Midbrain (tissue), 1 donor: ENCODE results near the gene PRRG2.
"Not testable (repeated sequence)": the region's sequence is repeated elsewhere in the genome, so short reads cannot be mapped to it uniquely, and the experiment has no call there.

Source experiments
- DNase-seq: peaks from one replicate; lab custom pipeline; 2025; lab: John Stamatoyannopoulos, UW

The PRRG2 gene

DNA sequence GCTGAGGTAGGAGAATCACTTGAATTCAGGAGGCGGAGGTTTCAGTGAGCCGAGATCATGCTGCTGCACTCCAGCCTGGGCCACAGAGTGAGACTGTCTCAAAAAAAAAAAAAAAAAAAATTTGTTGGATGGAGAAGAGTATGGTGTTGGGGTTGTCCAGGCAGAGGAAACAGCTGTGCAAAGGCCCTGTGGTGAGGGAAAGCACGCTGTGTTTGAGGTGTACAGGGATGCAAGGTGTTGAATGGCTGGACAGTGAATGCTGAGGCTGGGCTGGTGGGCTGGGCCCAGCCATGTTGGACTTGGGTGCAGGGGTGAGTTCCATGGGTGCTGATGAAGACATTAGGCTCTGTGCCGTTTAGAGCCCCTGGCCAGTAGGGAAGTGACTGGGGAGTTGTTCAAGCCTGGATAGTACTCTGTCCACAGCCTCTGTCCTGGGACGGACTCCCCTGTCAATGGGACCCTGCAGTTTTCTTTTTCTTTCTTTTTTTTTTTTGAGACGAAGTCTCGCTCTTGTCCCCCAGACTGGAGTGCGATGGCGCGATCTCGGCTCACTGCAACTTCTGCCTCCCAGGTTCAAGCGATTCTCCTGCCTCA is 28.5 kb downstream of the PRRG2 start:
- DNase-seq = no peak

GRCh38 chr19:49613374-49613773 is 32.3 kb downstream of the PRRG2 start:
- no peak for DNase-seq

DNA sequence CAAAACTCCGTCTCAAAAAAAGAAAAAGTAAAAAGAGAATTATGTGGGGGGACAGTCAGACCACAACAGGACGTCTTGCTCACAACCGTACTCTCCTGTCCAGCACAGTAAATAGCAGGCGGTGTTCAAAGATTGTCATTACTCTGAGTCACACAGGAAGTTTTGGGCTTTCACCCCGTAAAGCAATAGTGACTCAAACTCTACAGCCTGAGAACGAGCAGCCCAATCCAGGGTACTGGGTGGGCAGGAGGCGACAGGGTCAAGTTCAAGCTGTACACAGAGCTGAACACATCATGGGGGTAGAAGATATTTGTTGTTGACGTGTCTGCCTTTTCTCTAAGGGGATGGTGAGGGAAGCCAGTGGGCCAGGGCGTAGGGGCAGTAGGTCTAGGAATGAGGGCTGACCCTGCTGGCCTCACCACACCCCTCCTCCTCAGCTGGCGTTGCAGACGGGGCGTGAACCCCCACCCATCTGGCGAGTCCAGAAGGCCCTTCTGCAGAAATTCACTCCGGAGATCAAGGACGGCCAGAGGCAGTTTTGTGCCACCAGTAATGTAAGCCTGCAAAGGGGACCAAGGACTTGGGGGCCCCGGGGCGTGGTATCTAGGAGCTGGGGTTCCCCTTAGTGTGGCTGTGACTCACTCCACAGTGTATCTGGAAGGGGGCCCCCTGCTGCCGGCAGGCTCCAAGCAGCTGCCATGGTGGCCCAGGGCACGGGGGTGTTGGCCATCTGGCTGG is 33.1 kb downstream of the PRRG2 start:
- no peak for DNase-seq

DNA sequence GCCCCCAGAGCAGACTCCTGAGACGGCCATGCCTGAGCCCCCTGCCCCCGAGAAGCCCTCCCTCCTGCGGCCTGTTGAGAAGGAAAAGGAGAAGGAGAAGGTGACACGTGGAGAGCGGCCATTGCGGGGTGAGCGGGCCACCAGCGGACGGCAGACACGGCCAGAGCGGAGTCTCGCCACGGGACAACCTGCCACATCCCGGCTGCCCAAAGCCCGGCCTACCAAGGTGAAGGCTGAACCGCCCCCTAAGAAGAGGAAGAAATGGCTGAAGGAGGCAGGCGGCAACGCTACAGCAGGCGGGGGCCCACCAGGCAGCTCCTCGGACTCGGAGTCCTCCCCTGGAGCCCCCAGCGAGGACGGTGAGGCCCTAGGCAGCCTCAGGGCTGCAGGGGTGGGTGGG is 34.7 kb downstream of the PRRG2 start:
- DNase-seq = no peak

DNA sequence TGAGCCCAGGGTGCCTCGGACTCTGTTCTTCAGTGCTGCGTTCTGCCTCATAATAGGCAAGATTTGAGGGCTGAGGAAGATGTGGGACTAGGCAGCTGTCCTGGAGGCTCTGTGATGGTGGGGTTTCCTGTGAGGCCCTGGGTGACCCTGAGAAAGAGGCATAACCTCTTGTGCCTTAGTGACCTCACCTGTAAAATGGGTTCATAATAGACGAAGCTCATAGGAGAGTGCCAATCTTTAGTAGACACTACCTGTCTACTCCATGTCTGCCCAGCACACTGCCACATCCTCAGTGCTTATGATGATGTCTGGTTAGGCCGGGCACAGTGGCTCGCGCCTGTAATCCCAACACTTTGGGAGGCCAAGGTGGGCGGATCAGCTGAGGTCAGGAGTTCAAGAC is 35.4 kb downstream of the PRRG2 start:
- no peak for DNase-seq

DNA sequence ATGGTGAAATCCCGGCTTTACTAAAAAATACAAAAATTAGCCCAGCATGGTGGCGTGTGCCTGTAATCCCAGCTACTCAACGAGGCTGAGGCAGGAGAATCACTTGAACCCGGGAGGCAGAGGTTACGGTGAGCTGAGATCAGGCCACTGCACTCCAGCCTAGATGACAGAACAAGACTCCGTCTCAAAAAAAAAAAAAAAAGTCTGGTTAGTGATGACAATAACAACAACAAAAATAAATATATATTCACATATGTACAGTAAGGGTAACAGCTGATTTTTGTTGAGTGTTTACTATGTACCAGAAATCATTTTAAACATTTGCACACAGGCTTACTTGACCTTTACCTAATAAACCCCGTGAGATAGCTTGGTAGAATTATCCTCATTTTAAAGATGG is 35.8 kb downstream of the PRRG2 start:
- no peak for DNase-seq

- not testable (repeated sequence) for DNase-seq
Measured at GRCh38 chr19:49617860-49618259, 36.7 kb downstream of the PRRG2 start.

DNA sequence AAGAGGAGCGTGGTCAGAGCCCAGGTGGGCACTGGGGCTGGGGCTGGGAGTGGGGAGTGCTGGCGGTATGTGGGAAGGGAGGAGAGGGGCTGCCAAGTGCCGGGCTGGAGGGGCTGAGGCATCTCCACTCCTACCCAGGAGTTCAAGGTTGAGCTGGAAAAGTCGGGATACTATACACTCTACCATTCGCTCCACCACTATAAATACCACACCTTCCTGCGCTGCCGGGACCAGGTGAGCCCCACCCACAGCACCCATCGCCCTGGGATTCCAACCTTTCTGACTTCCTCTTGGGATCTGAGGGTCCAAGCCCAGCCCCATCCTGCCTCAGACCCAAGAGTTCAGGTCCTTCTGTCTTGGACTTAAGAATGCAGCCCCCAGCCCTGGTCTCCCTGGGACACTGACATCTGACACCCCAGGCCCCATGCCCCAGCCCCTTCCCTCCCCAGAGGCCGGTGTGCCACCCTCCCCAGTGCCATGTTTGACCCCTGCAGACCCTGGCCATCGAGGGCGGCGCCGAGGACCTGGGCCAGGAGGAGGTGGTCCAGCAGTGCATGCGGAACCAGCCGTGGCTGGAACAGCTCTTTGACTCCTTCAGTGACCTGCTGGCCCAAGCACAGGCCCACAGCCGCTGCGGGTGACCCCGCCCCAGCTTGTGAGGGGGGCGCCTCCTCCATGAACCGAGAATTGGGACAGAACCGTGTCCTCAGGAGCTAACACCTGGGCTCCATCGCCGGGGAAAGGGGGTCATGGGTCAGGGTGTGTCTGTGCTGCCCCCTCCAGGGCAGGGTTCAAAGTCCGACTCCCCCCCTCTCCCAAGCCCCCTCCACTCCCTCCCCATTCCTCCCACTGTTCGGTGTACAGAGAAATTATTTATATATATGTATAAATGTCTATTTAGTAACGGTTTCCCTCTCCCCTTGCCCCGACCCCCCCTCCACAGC is 44.1 kb downstream of the PRRG2 start:
- no peak for DNase-seq

DNA sequence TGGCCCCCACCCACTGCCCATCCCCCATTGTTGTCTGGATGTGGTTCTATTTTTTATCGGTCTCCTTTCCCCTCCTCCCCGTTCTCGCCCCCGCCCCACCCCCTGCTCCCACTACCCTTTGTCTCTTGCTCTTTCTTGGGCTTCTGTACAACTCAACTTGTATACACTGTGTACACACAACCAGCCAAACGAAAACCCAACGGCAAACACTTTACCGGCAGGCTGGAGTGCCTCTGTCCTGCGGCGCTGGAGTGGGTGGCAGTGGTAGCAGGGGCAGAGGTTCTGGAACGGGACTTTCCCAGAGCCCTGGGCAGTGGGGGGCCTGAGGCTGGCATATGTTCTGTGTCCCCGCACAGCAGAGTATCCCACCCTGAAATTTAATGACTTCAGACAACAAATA is 45.1 kb downstream of the PRRG2 start:
- no peak for DNase-seq

DNA sequence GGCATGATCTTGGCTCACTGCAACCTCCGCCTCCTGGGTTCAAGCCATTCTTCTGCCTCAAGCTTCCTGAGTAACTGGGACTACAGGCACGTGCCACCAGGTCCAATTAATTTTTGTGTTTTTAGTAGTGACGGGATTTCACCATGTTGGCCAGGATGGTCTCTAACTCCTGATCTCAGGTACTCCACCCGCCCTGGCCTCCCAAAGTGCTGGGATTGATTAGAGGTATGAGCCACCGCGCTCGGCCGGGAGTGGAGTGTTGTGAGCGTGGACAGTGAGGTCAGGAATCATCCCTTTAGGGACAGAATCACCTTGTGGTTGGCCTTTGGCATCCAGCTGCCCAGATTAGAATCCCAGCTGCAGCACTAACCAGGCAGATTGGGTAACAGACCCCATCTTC is 48.5 kb downstream of the PRRG2 start:
- DNase-seq = no peak

- no peak for DNase-seq
Measured at GRCh38 chr19:49631014-49631588, 50.0 kb downstream of the PRRG2 start.

DNA sequence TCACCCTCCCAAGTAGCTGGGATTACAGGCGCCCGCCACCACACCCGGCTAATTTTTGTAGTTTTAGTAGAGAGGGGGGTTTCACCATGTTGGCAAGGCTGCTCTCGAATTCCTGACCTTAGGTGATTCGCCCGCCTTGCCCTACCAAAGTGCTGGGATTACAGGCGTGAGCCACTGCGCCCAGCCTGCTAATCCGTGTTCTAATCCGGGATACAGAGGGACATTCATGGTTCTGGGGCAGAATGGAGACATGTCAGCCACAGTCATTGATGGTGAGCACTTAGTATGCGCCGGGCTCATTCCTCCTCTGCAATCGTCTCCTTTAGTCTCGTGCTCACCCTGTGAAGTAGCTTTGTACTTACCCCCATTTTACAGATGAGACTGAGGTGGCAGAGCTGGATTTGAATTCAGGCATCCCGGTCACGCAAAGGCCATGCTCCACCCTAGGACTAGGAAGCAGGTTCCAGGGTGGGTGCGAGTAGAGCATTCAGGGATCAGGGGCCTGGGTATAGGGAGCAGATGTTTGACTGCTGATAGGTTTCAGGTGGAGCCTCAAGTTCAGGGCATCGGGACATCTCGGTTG is 50.6 kb downstream of the PRRG2 start:
- DNase-seq = no peak

GRCh38 chr19:49632576-49632975 is 51.5 kb downstream of the PRRG2 start:
- DNase-seq = no peak

GRCh38 chr19:49633273-49633672 is 52.2 kb downstream of the PRRG2 start:
- DNase-seq = not testable (repeated sequence)

GRCh38 chr19:49635530-49636232 is 54.6 kb downstream of the PRRG2 start:
- DNase-seq = no peak

GRCh38 chr19:49636233-49636932 is 55.3 kb downstream of the PRRG2 start:
- no peak for DNase-seq

- no peak for DNase-seq
Measured at GRCh38 chr19:49637821-49638738, 57.0 kb downstream of the PRRG2 start.

- no peak for DNase-seq
Measured at GRCh38 chr19:49639401-49640112, 58.4 kb downstream of the PRRG2 start.
